H1 (cell line): ENCODE data around the gene SCN4A.

ENCODE experiments used
- EP300 ChIP-seq, 2 experiments: IDR thresholded peaks; 1 replicate in 1 of 2; 2 replicates in 1 of 2; pipeline ENCODE4 v1.6.1; 2011 to 2012; ENCODE audit warnings: low read depth in 2 of 2, low read length in 2 of 2, mild to moderate bottlenecking in 2 of 2, borderline replicate concordance in 1 of 2, inconsistent platforms in 1 of 2, moderate library complexity in 1 of 2
- JUND ChIP-seq: IDR thresholded peaks from 2 replicates; pipeline ENCODE4 v1.6.1; 2011; ENCODE audit warnings: mild to moderate bottlenecking, improper control_type of control experiment, low read length
- NANOG ChIP-seq: IDR thresholded peaks from 2 replicates; pipeline ENCODE4 v1.6.1; 2011; ENCODE audit warnings: low read length, low read depth, mild to moderate bottlenecking, inconsistent platforms; ENCODE audit not compliant: insufficient read depth, poor library complexity, severe bottlenecking
- PHF8 ChIP-seq: fragments of 200-600 bp; sonication (generic); conservative IDR thresholded peaks from 2 replicates; pipeline ENCODE4 v1.7.1; 2012; ENCODE audit warnings: low read depth, mild to moderate bottlenecking, inconsistent platforms, low read length, moderate library complexity
- POLR2A ChIP-seq, 2 experiments: IDR thresholded peaks; 1 replicate in 1 of 2; 2 replicates in 1 of 2; pipeline ENCODE4 v1.6.1; 2011; ENCODE audit warnings: low read depth in 2 of 2, low read length in 2 of 2, mild to moderate bottlenecking in 2 of 2; ENCODE audit errors: control extremely low read depth in 1 of 2
- POLR2AphosphoS5 ChIP-seq: IDR thresholded peaks from 2 replicates; pipeline ENCODE4 v1.6.1; 2011; ENCODE audit warnings: low read depth, low read length
- RBBP5 ChIP-seq: IDR thresholded peaks from 2 replicates; pipeline ENCODE4 v1.7.1; 2012; ENCODE audit warnings: low read depth, mild to moderate bottlenecking, inconsistent platforms, low read length, moderate library complexity, borderline replicate concordance
- RNF2 ChIP-seq: fragments of 200-900, 300-1000 bp; sonication (generic); IDR thresholded peaks from 2 replicates; pipeline ENCODE4 v1.7.1; 2016; ENCODE audit warnings: borderline replicate concordance, low read depth, mild to moderate bottlenecking, antibody characterized with exemption, low read length; ENCODE audit not compliant: poor library complexity, severe bottlenecking; ENCODE audit errors: missing control alignments
- TCF12 ChIP-seq: IDR thresholded peaks from 2 replicates; pipeline ENCODE4 v1.6.1; 2011; ENCODE audit warnings: low read depth, mild to moderate bottlenecking, low read length
- TF ChIP-seq, protein P1 (sequence below), 3 experiments: IDR thresholded peaks; 1 replicate in 2 of 3; 2 replicates in 1 of 3; pipeline versions ENCODE4 v1.5.1 to v1.6.1; 2011; ENCODE audit warnings: low read length in 3 of 3, mild to moderate bottlenecking in 3 of 3, inconsistent platforms in 2 of 3, low read depth in 1 of 3, moderate library complexity in 1 of 3; ENCODE audit not compliant: insufficient read depth in 1 of 3; ENCODE audit errors: control extremely low read depth in 1 of 3
- TF ChIP-seq, protein P2 (sequence below): IDR thresholded peaks from 2 replicates; pipeline ENCODE4 v1.6.1; 2011; ENCODE audit warnings: low read length, improper control_type of control experiment

DNA sequence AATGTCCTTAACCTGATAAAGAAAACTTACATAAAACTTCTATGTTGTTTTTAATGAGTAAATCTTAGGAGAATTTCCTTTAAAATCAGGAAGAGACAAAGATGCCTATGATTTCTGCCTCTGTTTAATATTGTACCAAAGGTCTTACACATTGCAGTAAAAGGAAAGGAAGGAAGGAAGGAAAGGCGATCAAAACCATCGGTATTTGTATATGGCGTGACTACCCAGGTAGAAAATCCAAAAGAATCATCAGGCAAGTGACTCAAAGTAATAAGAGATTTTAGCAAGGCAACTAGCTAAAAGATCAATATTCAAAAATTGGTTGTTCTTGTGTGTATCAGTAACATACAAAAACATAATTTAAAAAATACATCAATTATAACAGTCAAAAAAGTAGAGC is 44.3 kb upstream of the SCN4A start:
- TF ChIP-seq, protein P1, sequence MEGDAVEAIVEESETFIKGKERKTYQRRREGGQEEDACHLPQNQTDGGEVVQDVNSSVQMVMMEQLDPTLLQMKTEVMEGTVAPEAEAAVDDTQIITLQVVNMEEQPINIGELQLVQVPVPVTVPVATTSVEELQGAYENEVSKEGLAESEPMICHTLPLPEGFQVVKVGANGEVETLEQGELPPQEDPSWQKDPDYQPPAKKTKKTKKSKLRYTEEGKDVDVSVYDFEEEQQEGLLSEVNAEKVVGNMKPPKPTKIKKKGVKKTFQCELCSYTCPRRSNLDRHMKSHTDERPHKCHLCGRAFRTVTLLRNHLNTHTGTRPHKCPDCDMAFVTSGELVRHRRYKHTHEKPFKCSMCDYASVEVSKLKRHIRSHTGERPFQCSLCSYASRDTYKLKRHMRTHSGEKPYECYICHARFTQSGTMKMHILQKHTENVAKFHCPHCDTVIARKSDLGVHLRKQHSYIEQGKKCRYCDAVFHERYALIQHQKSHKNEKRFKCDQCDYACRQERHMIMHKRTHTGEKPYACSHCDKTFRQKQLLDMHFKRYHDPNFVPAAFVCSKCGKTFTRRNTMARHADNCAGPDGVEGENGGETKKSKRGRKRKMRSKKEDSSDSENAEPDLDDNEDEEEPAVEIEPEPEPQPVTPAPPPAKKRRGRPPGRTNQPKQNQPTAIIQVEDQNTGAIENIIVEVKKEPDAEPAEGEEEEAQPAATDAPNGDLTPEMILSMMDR (IDR thresholded peaks at IDR 0.05; ENCODE audit: control extremely low read depth in 1 of 3, insufficient read depth in 1 of 3, low read depth in 1 of 3, low read length in 3 of 3), result no peak
- TF ChIP-seq POLR2AphosphoS5, result no peak
- TF ChIP-seq RNF2, result no peak
- no peak for TF ChIP-seq EP300 (IDR thresholded peaks at IDR 0.05; ENCODE audit: borderline replicate concordance in 1 of 2, low read depth in 2 of 2, low read length in 2 of 2)
- no peak for TF ChIP-seq POLR2A (IDR thresholded peaks at IDR 0.05; ENCODE audit: control extremely low read depth in 1 of 2, low read depth in 2 of 2, low read length in 2 of 2)
- no peak for TF ChIP-seq RBBP5
- TF ChIP-seq JUND, result no peak
- TF ChIP-seq, protein P2, sequence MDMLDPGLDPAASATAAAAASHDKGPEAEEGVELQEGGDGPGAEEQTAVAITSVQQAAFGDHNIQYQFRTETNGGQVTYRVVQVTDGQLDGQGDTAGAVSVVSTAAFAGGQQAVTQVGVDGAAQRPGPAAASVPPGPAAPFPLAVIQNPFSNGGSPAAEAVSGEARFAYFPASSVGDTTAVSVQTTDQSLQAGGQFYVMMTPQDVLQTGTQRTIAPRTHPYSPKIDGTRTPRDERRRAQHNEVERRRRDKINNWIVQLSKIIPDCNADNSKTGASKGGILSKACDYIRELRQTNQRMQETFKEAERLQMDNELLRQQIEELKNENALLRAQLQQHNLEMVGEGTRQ, result no peak
- no peak for TF ChIP-seq NANOG
- no peak for TF ChIP-seq PHF8
- no peak for TF ChIP-seq TCF12
